ENCODE data around the gene TMIGD3.

DNA sequence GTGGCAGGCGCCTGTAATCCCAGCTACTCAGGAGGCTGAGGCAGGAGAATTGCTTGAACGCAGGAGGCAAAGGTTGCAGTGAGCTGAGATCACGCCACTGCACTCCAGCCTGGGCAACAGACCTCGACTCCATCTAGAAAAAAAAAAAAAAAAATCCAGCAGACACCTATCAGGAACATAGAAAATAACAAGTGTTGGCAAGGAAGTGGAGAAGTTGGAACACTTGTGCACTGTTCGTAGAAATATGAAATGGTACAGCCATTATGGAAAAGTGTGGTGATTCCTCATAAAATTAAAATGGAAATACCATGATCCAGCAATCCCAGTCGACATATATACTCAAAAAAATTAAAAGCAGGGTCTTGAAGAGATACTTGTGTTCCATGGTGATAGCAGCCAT is 41.7 kb downstream of the TMIGD3 start:
- TF ChIP-seq FOXP4 (CRISPR knock-in tag; IDR thresholded peaks at IDR 0.05) (no peak), PRRX2 (CRISPR knock-in tag; IDR thresholded peaks at IDR 0.05) (no peak), ZNF512 (CRISPR knock-in tag; IDR thresholded peaks at IDR 0.05; ENCODE audit: borderline replicate concordance) (no peak), FOXP1 (CRISPR knock-in tag; IDR thresholded peaks at IDR 0.05; ENCODE audit: borderline replicate concordance) (no peak)
